ENCODE results near the gene RUNX2. TPM values are rescaled to one million over a fixed set of nuclear protein-coding genes. Genes with fewer than 3 reads are reported as not detected.

Gene RUNX2
- total RNA-seq, 4 donors from 2014 or later: 1.00 to 8.1 (median 3.6) TPM

DNA sequence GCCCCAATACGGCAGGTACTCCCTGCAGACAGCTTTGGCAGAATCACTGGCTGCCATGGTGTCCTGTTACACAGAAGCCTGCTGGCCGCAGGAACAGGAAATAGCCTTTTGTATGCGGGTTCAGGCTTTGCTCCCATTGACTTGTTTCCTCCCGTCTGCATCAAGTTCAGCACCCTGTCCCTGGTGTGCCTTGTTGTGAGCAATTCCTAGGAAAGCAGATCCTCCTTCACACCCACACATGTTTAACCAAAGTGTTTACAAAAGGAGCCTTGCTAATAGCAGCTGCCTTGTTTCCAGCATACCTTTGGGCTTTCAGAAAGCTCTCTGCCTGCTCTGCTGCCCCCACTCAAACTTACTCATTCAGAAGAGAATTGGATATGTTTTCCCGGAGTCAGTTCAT lies 176.8 kb downstream of the RUNX2 start:
- no peaks in the 10 kb centered on the region for H3K27me3 ChIP-seq
- peak overlapping the region in 2 of 4 donors; percentile 27 to 32 for H3K27ac ChIP-seq
- WGBS, 2 donors (ENCODE audit: low coverage in 1 of 2): 60 to 72% methylated on average over 2 to 5 of the region's 5 CpGs
- no peak for TF ChIP-seq POLR2A (IDR thresholded peaks at IDR 0.05)
- TF ChIP-seq, protein P1, sequence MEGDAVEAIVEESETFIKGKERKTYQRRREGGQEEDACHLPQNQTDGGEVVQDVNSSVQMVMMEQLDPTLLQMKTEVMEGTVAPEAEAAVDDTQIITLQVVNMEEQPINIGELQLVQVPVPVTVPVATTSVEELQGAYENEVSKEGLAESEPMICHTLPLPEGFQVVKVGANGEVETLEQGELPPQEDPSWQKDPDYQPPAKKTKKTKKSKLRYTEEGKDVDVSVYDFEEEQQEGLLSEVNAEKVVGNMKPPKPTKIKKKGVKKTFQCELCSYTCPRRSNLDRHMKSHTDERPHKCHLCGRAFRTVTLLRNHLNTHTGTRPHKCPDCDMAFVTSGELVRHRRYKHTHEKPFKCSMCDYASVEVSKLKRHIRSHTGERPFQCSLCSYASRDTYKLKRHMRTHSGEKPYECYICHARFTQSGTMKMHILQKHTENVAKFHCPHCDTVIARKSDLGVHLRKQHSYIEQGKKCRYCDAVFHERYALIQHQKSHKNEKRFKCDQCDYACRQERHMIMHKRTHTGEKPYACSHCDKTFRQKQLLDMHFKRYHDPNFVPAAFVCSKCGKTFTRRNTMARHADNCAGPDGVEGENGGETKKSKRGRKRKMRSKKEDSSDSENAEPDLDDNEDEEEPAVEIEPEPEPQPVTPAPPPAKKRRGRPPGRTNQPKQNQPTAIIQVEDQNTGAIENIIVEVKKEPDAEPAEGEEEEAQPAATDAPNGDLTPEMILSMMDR (IDR thresholded peaks at IDR 0.05): no peak
- TF ChIP-seq EP300 (IDR thresholded peaks at IDR 0.05; ENCODE audit: low read depth): no peak
- TF ChIP-seq POLR2AphosphoS5 (IDR thresholded peaks at IDR 0.05): no peak
- DNase-seq: no peak
- H3K4me1 ChIP-seq: peaks cover 0 to 11% (median 0%) of the 10 kb centered on the region in 4 donors
- no peak overlapping the region for H3K4me3 ChIP-seq
- intact Hi-C loops (cut with DNase I; ENCODE audit: low total_unique reads): no loop called here
- H3K36me3 ChIP-seq: no peaks in the 10 kb centered on the region
- in situ Hi-C loops (cut with MboI; ENCODE audit: low pct_ligation_motif_present in 1 of 4, low pct_unique_long_range_greater_than_20kb in 1 of 4, low sequenced_read_pairs in 3 of 4): no loop called here
- H3K9me3 ChIP-seq: no peaks in the 10 kb centered on the region

DNA sequence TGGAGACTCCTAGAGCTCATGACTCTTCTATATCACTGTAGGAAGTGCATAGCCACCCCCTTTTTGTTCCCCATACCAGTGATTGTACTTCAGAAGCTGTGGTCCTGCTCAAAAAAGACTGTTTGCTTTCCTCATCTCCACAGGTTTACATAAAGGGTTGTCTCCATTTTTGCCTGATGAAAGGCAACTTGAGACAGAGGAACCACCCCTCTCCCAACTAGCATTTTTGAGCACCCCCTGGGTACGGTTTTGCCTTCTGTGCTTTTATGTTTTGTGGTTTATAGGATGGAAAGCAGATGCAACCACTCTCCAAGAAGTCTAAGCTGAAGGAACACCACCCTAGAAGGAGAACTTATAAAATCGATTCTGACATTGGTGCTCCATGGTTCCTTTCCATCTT lies 177.3 kb downstream of the RUNX2 start:
- Histone ChIP-seq H3K9me3 (no peaks in the 10 kb centered on the region), H3K4me1 (peaks cover 0 to 11% (median 0%) of the 10 kb centered on the region in 4 donors), H3K27me3 (no peaks in the 10 kb centered on the region), H3K36me3 (no peaks in the 10 kb centered on the region), H3K27ac (no peak overlapping the region), H3K4me3 (no peak overlapping the region)
- intact Hi-C loops (cut with DNase I; ENCODE audit: low total_unique reads) (no loop called here), in situ Hi-C loops (cut with MboI; ENCODE audit: low pct_ligation_motif_present in 1 of 4, low pct_unique_long_range_greater_than_20kb in 1 of 4, low sequenced_read_pairs in 3 of 4) (no loop called here)
- 17 to 79% methylated on average over 1 to 2 of the region's 2 CpGs for WGBS, 2 donors (ENCODE audit: low coverage in 1 of 2)
- no peak for DNase-seq
- TF ChIP-seq, protein P1 (IDR thresholded peaks at IDR 0.05): no peak
- TF ChIP-seq EP300 (IDR thresholded peaks at IDR 0.05; ENCODE audit: low read depth) (no peak), POLR2A (IDR thresholded peaks at IDR 0.05) (no peak), POLR2AphosphoS5 (IDR thresholded peaks at IDR 0.05) (no peak)

DNA sequence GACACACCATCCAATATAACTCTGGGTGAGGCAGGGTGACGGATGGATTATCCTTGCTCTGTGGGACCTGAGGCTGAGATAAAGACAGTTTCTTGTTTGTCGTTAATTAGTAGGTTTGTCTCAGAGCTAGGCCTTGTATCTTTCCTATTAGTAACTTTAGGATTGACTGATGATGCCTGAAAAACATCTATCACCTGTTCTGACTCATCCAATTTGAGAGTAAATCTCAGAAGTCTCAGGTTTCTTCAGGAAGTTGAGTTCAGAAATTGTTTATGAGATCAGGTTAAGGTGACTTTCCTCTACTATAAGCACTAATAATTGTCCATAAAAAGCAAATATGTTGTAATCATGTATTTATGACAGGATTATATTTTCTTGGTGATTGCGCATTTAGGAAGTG lies 179.1 kb downstream of the RUNX2 start:
- H3K36me3 ChIP-seq: no peaks in the 10 kb centered on the region
- intact Hi-C loops (cut with DNase I; ENCODE audit: low total_unique reads): no loop called here
- WGBS, 2 donors (ENCODE audit: low coverage in 1 of 2): 97% methylated on average over 3 of the region's 3 CpGs
- no peaks in the 10 kb centered on the region for H3K9me3 ChIP-seq
- H3K4me3 ChIP-seq: no peak overlapping the region
- no peak for TF ChIP-seq EP300 (IDR thresholded peaks at IDR 0.05; ENCODE audit: low read depth)
- TF ChIP-seq, protein P1 (IDR thresholded peaks at IDR 0.05): no peak
- TF ChIP-seq POLR2A (IDR thresholded peaks at IDR 0.05): no peak
- TF ChIP-seq POLR2AphosphoS5 (IDR thresholded peaks at IDR 0.05): no peak
- no peak overlapping the region for H3K27ac ChIP-seq
- DNase-seq: no peak
- peaks cover 0 to 11% (median 0%) of the 10 kb centered on the region in 4 donors for H3K4me1 ChIP-seq
- in situ Hi-C loops (cut with MboI; ENCODE audit: low pct_ligation_motif_present in 1 of 4, low pct_unique_long_range_greater_than_20kb in 1 of 4, low sequenced_read_pairs in 3 of 4): no loop called here
- no peaks in the 10 kb centered on the region for H3K27me3 ChIP-seq

DNA sequence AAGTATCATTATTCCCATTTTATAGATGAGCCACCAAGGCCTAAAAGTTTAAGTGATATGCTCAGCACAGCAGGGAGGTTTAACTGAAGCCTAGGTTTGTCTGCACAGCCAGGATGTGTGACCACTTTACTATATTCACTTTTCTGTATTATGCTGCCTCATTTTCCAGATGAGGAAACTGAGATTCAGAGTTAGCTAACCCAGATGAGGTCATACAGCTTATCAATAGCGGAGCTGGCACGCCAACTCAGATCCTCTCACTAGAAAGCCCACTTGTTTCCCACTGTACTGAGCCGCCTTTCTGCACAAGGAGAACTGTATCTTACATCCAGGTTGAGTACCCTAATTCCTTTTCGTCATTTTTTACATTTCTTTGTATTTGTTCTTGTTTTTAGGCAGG lies 181.3 kb downstream of the RUNX2 start:
- Histone ChIP-seq H3K4me1 (peaks cover 0 to 11% (median 0%) of the 10 kb centered on the region in 4 donors), H3K27me3 (no peaks in the 10 kb centered on the region), H3K27ac (no peak overlapping the region), H3K36me3 (no peaks in the 10 kb centered on the region), H3K9me3 (no peaks in the 10 kb centered on the region), H3K4me3 (no peak overlapping the region)
- in situ Hi-C loops (cut with MboI; ENCODE audit: low pct_ligation_motif_present in 1 of 4, low pct_unique_long_range_greater_than_20kb in 1 of 4, low sequenced_read_pairs in 3 of 4) (no loop called here), intact Hi-C loops (cut with DNase I; ENCODE audit: low total_unique reads) (no loop called here)
- WGBS, 2 donors (ENCODE audit: low coverage in 1 of 2): 90 to 94% methylated on average over 3 to 4 of the region's 4 CpGs
- DNase-seq: no peak
- no peak for TF ChIP-seq POLR2AphosphoS5 (IDR thresholded peaks at IDR 0.05)
- no peak for TF ChIP-seq EP300 (IDR thresholded peaks at IDR 0.05; ENCODE audit: low read depth)
- TF ChIP-seq, protein P1 (IDR thresholded peaks at IDR 0.05): no peak
- no peak for TF ChIP-seq POLR2A (IDR thresholded peaks at IDR 0.05)
